CD4-positive, alpha-beta T cell treated with Interleukin-6 for 4 hours (primary cell): ENCODE measurements around the gene PGRMC1.
"Not testable (repeated sequence)": the region's sequence is repeated elsewhere in the genome, so short reads cannot be mapped to it uniquely, and the experiment has no call there.

Experiments
- DNase-seq: peaks from one replicate; pipeline ENCODE4 v3.0.0-alpha.2; 2020; ENCODE audit warnings: mixed read lengths

PGRMC1 gene

DNA sequence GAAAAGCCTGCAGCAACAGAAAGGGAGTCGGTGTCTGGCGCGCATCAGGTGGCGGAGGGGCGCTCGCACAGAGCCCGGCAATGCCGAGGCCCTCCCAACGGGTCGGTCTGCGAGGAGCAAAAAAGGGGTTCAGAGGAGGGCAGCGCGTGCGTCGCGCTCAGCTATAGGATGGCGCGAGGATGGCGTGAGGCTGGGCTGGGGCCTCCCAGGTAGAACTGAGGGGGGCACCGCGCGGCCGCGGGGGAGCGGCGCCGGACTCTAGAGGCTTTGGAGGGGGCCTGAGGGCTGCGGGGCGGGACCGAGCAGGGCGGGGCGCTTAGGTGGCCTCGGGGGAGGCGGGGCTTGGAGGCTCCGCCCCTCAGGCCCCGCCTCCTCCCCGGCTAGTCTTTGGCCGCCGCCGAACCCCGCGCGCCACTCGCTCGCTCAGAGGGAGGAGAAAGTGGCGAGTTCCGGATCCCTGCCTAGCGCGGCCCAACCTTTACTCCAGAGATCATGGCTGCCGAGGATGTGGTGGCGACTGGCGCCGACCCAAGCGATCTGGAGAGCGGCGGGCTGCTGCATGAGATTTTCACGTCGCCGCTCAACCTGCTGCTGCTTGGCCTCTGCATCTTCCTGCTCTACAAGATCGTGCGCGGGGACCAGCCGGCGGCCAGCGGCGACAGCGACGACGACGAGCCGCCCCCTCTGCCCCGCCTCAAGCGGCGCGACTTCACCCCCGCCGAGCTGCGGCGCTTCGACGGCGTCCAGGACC is at the start of gene PGRMC1:
PGRMC1 (plus strand) TSS at position 414 of the 751 bp plus-strand sequence; CDS start at position 493, 79 bp downstream.
- DNase-seq, result peak; percentile 83

DNA sequence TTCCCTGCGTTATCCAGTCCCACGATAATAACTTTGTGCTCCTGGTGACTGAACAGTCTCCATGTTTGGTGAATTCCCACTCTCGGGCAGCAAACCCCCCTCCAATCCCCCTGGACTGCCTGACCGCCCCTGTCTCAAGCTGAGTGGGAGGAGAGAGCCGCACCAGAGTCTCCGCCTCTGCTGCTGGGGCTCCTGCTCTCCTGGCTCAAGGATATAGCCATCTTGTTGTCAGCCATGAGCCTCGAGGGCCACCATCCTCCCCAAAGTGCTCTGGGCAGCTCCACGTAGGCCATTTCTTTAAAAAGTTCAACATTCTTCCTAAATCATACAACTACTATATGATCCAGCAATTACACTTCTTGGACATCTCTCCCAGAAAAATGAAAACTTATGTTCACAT is 49.3 kb upstream of the PGRMC1 start:
- no peak for DNase-seq

DNA sequence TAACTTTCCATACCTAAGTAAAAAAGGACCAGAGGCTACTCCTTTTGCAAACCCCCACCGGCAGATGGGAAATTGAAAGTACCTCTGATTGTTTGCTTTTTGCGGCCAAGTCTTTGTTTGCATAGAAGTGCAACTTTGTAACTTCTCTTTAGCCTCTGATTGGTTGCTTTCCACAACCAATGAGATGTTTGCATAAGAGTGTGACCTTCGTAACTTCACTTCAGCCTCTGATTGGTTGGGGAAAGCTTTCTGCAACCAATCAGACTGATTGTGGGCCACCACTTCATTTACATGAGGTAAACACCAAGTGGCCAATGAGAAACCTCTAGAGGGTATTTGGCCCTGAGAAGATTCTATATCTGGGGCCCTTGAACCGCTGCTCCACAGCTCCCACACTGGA is 48.8 kb upstream of the PGRMC1 start:
- no peak for DNase-seq

DNA sequence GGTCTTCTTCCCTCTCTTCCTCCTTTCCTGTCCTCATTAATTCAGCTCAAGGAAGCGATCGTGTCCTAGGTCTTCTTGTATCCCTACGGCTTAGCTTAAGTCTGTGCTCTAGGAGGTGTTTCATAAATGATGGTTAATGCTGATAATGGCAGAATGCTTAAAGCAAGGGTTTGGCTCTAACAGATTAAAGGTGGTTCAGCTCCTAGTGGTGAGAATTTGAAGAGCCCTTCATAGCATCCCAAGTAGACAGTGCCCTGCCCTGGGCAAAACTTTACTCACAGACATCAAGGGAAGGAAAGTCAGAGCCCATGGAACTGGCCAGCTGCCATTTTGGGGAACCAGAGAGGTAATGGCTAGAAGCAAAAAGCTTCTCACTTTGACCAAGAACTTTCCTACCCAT is 47.0 kb upstream of the PGRMC1 start:
- no peak for DNase-seq

DNA sequence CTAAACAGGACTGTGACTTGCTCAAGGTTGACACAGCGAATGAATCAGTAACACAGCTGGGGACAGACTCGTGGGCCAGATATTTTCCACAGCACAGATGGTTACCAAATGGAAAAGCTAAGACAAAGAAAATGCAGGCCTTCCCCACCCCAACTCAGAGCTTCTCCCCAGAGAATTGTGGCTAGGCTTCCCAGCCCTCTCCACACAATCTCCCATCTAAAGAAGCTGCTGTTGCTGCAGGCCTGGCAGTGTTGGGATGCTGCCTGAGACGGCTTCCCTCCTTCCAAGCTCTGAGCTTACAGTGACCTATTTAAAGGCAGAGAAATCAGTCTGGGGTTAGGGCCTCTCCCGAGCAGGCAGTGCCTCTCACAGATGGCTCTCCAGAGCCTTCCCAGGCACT is 46.5 kb upstream of the PGRMC1 start:
- DNase-seq, result no peak

DNA sequence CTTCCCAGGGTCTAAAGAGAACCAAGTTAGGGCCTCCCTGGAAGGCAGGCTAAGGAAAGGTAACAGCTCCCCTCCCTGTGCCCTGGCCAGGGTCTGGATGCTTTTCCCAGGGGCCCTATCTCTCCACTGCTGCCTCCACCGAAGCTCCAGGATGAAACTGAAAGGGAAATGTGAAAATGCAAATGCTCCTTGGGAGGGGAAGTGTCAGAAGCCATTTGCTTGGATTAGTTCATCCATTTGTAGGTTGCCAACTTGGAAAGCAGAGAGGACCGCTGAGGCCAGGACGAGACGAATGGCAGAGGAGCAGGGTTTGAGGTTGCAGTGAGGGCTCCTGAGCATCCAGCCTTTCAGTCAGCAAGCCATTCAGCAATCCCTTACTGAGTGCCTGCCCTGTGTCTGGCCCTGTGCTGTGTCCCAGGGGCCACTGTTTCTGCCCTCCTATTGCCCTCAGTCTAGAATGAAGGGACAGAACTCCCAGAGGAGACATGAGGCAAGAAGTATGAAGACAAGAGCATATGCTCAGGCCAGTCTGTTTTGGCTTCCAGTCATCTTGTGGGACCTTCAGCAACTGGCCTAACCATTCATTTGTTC is 45.9 kb upstream of the PGRMC1 start:
- DNase-seq, result no peak

DNA sequence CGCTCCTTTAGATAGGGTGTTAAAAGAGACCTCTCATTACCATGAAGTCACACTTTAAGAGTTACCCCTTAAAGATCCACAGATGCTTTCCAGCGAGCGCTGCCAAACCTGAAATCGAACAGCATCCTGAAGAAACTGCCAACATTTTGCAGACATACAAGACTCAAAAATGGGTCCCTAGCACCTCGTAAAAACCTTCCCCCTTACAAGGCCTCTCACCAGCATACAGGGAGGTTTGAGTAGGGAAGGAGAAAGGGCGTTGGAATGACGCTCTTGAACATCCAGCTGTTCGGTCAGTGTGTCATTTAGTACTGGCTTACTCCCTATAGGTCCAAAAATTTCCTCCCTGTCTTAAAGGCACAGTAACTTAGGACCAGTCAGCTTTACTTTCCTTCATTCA is 45.3 kb upstream of the PGRMC1 start:
- no peak for DNase-seq

DNA sequence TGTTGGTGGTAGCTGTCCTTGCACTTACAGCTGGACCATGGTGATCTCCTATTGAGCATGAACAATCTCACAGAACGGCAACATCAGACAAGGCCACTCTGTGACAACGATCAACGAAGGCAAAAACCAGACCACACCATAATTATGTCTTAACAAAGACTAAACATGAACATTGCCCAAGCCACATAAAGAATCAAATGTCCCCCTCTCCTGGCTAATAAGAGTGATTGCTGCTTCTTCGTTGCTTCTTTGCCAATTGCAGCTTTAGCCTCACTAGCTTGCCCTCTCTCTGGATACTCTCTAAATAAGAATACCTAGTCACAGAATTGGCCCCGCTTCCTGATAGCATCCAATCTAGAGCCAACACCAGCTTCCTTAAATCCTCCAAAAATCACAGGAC is 41.5 kb upstream of the PGRMC1 start:
- DNase-seq, result no peak

DNA sequence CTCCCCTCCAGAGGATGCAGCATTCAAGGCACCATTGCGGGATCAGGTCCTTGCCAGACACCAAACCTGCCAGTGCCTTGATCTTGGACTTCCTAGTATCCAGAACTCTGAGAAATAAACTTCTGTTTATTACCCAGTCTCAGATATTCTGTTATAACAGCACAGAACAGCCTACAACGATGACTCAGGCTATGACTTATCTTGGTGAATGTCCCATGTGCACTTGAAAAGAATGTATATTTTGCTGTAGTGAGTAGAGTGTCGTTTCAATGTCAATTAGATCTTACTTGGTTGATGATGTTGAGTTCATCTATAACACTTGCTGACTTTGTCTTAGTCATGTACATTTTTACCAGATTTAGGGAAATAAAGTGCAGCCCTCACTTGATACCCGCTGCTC is 34.5 kb upstream of the PGRMC1 start:
- no peak for DNase-seq

DNA sequence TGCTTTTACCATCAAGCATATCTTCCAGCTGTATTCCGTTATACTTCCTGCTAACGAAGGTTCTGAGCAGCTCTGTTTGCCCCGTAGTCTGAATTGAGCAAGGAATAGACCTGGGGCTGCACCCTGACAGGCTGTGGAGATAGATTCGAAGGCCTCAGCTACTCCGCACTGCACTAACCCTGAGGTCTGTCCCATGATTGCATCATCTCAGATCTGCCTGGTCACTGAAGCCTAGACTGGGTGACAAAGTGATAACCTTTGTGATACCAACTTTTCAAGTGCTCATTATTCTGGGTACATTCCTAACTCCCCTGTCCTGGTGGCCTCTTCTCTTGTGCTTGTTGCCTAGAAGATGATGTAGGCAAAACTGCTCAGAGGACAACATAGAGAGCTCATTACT is 29.9 kb upstream of the PGRMC1 start:
- no peak for DNase-seq

DNA sequence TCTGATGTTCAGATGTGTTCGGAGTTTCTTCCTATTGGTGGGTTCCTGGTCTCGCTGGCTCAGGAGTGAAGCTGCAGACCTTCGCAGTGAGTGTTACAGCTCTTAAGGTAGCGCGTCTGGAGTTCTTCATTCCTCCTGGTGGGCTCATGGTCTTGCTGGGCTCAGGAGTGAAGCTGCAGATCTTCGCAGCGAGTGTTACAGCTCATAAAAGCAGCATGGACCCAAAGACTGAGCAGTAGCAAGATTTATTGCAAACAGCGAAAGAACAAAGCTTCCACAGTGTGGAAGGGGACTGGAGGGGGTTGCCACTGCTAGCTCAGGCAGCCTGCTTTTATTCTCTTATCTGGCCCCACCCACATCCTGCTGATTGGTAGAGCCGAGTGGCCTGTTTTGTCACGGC is 28.6 kb upstream of the PGRMC1 start:
- DNase-seq, result not testable (repeated sequence)

DNA sequence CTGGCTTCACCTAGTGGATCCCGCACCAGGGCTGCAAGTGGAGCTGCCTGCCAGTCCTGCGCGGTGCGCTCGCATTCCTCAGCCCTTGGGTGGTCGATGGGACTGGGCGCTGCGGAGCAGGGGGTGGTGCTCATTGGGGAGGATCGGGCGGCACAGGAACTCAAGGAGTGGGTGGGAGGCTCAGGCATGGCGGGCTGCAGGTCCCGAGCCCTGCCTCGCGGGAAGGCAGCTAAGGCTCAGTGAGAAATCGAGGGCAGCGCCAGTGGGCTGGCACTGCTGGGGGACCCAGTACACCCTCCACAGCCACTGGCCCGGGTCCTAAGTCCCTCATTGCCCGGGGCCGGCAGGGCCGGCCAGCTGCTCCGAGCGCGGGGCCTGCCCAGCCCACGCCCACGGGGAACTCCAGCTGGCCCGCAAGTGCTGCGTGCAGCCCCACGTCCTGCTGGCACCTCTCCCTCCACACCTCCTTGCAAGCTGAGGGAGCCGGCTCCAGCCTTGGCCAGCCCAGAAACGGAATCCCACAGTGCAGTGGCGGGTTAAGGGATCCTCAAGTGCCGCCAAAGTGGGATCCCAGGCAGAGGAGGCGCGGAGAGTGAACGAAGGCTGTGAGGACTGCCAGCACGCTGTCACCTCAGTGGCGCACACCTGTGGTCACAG is 27.6 kb upstream of the PGRMC1 start:
- DNase-seq, result no peak

DNA sequence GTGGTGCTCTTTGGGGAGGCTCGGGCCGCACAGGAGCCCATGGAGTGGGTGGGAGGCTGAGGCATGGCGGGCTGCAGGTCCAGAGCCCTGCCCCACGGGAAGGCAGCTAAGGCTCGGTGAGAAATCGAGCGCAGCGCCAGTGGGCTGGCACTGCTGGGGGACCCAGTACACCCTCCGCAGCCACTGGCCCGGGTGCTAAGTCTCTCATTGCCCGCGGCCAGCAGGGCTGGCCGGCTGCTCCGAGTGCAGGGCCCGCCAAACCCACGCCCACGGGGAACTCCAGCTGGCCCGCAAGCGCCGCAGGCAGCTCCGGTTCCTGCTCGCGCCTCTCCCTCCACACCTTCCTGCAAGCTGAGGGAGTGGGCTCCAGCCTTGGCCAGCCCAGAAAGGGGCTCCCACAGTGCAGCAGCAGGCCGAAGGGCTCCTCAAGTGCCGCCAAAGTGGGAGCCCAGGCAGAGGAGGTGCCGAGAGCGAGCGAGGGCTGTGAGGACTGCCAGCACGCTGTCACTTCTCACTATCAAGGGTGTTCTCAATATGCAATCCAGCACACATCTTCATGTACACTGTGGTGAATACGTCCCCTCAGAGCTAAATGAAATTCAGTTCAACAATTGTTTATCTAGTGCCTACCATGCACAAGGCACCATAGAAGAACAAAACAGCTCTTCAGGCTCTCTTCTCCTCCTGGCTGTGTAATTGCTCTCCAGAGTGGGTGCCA is 25.0 kb upstream of the PGRMC1 start:
- not testable (repeated sequence) for DNase-seq

DNA sequence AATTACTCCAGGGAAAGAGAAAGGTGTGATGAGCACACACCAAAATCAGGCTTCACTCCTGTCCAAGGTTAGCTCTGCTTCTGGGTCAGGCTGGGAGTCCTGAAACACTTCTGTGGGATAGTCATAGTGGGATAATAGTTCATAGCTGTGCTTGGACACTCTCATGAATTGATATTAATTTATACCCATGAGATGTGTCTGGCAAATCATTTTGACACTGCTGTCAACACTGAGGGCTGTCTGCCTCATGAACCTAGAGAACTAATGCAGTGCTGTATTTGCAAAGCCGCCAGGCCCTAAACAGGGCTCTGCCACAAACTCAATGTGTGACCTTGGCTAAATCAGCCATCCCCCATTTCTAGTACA is 24.5 kb upstream of the PGRMC1 start:
- DNase-seq, result no peak

DNA sequence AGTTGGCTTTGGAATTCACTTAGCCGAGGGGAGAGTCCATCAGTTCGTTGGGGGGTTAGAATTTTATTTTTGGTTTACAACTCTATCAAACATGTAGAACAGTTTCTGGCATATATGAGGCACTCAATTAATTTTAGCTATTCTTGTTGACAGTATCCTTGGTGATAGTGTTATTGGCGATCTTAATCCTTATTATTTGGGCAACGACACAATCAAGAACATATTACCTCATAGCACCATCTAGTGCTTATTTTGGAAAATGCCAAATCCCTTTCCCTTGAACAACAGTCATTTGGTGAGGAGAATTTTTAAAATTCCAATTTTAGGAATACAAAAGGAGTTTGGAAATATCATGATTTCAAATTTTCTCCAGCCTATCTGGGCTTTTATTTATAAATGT is 17.9 kb upstream of the PGRMC1 start:
- DNase-seq, result no peak

DNA sequence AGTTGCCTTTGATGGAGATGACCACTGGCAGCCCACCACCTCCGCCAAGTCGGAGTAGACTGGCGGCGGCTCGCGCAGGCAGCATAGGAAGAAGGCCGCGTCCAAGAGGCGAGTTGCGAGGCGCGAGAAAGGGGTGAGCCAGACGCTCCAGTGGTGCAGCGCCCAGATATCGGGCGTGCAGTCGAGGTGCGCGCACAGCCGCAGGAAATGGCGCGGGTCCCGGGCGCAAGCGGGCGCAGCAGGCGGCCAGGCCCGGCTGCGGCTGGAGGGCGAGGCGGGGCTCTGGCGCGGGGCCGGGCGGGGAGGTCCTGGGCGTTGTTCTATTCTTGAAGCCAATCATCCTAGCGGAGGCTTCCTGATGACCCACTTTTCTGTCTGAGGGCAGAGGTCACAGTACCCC is 13.2 kb upstream of the PGRMC1 start:
- DNase-seq, result no peak

DNA sequence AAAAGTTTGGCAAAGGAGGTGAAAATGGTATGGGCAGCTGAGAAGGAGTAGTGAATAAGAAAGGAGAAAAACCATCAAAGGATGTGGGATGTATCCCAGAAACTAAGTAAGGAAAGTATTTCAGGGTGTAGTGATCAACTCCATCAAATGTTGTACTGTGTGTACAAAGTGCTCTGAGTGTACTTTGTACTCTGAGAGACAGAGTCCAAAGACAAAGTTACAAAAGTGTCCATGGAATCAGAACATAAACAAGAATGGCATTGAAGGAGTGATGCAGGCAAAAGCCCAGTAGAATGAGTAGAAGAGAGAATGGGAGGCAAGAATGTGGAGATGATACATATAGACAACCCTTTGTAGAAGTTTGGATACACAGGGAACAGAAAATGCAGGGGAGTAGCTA is 12.3 kb upstream of the PGRMC1 start:
- DNase-seq, result no peak

DNA sequence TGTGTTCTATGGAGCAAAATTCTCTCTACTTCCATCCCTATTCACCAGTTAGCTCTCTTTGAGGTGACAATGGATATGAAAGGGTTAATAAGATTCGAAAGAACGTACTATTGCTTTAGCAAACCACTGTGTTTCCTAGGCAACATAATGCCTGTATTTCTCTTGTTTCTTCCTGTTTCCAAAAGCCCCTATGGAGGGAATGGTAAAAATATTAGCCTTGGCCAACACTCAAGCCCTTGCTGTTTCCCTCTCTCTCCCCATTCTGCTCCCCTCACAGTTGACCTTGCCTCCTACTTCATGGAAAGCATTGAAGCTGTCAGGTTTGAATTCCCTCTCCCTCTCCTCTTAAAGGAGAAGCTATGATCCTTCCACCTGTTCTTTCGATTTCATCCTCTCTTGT is 9.6 kb upstream of the PGRMC1 start:
- no peak for DNase-seq

DNA sequence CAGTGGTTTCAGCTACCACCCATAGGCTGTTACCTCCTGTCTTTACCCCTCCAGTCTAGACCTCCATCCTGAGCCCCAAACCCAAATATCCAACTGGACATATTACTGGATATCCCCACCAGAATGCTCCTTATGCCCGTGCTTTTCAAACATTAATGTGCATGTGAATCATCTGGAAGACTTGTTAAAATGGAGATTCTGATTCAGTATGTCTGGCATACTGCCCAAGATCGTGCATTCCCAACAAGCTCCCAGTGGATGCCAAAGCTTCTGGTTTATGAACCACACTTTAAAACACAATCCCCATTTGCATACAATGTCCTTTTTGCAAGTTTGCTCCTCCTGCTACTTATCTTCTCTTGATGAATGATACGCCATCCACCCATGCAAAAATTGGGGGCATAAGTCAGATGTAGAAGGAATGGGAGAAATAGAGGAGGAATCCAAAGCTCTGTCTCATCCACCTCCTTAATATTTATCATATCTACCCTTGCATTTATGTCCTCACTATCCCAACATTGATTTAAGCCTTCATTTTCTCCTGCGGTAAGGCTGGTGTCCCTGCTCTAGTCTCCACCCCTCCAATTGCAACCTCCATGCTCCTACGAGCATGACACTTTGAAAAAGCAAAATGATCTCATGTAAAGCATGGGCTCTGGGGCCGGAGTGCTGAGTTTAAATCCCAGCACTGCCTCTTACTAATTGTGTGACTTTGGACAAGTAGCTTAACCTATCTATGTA is 7.4 kb upstream of the PGRMC1 start:
- DNase-seq, result no peak

DNA sequence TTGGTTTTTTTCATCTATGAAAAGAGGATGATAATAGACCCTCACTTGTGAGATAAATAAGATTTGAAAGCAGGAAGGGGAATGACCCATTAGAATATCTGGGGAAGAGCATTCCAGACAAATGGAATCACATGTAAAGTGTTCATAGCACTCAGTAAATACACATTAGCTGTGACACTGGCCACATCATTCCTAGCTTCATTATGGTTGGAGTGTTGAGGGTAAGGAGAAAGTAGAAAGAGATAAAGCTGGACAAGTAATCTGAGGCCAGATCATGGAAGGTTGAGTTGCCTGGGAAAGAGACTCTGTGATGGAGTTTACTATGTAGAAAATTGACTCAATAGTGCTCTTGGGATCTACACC is 6.9 kb upstream of the PGRMC1 start:
- DNase-seq, result no peak

DNA sequence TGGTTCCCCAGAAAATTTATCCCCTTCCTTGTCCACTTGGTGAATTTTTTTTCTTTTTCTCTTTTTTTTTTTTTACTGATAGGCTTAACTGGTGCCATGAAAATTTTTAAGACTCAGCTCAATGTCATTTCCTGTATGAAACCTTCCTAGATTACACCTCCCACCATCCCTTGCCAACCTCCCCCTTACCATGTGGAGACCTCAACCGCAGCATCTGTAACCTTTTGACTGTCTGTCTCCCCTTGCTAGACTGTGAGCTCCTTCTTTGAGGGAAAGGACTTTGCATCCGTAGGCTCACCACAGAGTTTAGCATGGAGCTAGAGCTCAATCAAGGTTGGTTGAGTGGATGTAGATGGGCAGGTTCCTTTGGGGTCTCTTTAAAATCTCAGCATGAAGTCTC is 5.2 kb upstream of the PGRMC1 start:
- no peak for DNase-seq

DNA sequence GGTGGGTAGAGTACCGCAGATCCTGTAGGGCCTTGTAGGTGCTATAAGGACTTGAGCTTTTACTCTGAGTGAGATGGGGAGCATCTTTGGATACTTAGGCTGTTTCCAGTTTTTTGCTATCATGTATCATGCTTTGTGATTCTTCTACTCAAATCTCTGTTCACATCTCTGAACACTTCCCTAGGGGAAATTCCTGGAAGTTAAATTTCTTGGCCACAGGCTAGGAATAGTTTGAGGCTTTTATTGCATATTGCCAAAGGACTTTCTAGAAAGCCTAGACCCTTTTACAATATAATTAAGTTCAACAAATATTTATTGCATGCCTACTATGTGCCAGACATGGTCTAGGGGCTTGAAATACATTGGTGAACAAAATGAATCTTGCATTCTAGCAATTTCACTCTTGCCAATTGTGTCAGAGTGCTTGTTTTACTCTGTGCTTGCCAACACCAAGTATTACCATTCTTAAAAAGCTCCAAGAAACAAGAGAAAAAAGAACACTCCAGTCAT is 4.1 kb upstream of the PGRMC1 start:
- DNase-seq, result no peak

DNA sequence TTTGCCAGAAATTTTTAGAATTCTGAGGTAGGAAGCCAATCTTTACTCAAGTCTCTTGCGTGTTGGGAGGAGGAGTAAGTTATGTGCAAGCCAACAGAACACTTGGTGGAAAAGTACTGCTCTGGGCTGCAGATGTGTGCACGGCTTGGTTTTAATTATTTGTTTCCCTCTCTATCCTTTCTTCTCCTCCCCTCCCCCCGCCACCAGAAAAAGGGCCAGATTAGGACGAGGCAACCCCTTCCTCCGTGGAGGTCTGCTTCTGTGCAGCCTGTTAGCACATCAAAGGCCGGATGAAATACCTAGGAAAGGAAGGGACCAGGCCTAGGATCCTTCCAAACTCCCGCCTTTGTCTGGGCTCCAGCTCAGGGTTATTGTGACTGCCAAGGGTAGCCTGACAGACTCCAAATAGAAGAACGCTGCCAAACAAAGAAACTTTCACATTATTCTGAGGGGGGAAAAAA is 1.0 kb upstream of the PGRMC1 start:
- DNase-seq, result no peak
